Psoas muscle (tissue), 8 donors: ENCODE results near the gene COBLL1. TPM values are rescaled to one million over a fixed set of nuclear protein-coding genes. Genes with fewer than 3 reads are reported as not detected.

ENCODE experiments used
- ATAC-seq, 4 donors: fragments of 200-7000 bp; cut with Tn5 transposase; one replicate each; pipeline ENCODE4 v1.9.1; 2020; ENCODE audit warnings: moderate library complexity in 3 of 4, mild to moderate bottlenecking in 2 of 4
- DNase-seq, 2 donors: peaks; one replicate each; pipeline ENCODE4 v3.0.0-alpha.2; 2020
- H3K27ac ChIP-seq: fragments of 200-600 bp; one replicate; pipeline ENCODE4 v1.8.0; 2022
- H3K27me3 ChIP-seq, 3 donors: fragments of 200-600 bp in 1 of 3; one replicate each; pipeline versions ENCODE4 v1.6.1 to v1.8.0; 2013 to 2022; ENCODE audit warnings: low read length in 2 of 3, mild to moderate bottlenecking in 2 of 3, moderate library complexity in 1 of 3; ENCODE audit not compliant: insufficient read depth in 3 of 3
- H3K36me3 ChIP-seq, 2 donors: fragments of 200-600 bp in 1 of 2; one replicate each; pipeline versions ENCODE4 v1.6.1 to v1.8.0; 2013 to 2022; ENCODE audit warnings: low read depth in 1 of 2, mild to moderate bottlenecking in 1 of 2, moderate library complexity in 1 of 2; ENCODE audit not compliant: insufficient read depth in 1 of 2
- H3K4me1 ChIP-seq: fragments of 200-600 bp; one replicate; pipeline ENCODE4 v1.8.0; 2022
- H3K4me3 ChIP-seq: fragments of 200-600 bp; one replicate; pipeline ENCODE4 v1.8.0; 2022; ENCODE audit warnings: mild to moderate bottlenecking
- H3K9me3 ChIP-seq: fragments of 200-600 bp; one replicate; pipeline ENCODE4 v1.8.0; 2022
- WGBS, 3 donors: extraction: QIAGEN DNeasy Blood & Tissue Kit; methylation state at CpG; one replicate each; pipeline versions ENCODE4 v1.1.6 to v1.1.7; 2013; 5-methylcytosine and 5-hydroxymethylcytosine counted together
- intact Hi-C, 2 donors: fragments of 100-400 bp; cut with DNase I; formaldehyde crosslinking; loops; one replicate each; pipeline versions ENCODE4 v1.11.0 to v1.14.2; 2022
- polyA plus RNA-seq, 3 donors: library from polyadenylated mRNA; stranded (reverse); fragments of 200-250 nt; gene quantifications; one replicate each; pipeline ENCODE4 v1.2.3, GENCODE V29; 2013
- total RNA-seq, 4 donors: library from RNA; stranded (reverse); fragmentation: NEBNext Ultra II Directional in 2 of 4; extraction: Animal tissue kit (Norgen Biotek cat#: 25700) in 2 of 4; gene quantifications; one replicate each; pipeline versions ENCODE4 v1.2.1 to v1.2.4, GENCODE V29; 2021 to 2023
- TF ChIP-seq, protein P1 (sequence below): fragments of 200-600 bp; IDR thresholded peaks from one replicate; pipeline ENCODE4 v1.8.0; 2022; ENCODE audit warnings: antibody characterized with exemption
- donor health status: healthy with polysubstance abuse.
- donor health status: DM: no; HTN: no; CAD: no; lungs with moderate emphysema.
- donor health status: Bipolar disorder and iron deficiency.
- donor health status: healthy.
- donor health status: DM: yes; HTN: yes; CAD: no.
- donor health status: DM: no; HTN: no; CAD: no.
- donor health status: DM: no; HTN: no; CAD: no.
- donor health status: DM: yes; HTN: yes; CAD: no.

COBLL1 gene
- total and polyA plus RNA-seq, 7 donors, result 1.5 to 6.1 (median 3.4) TPM

GRCh38 chr2:164859251-164859818, 17.7 kb upstream of the COBLL1 start:
- no peak overlapping the region for H3K27ac ChIP-seq
- no peaks in the 10 kb centered on the region for H3K27me3 ChIP-seq
- H3K36me3 ChIP-seq, result no peaks in the 10 kb centered on the region
- H3K4me3 ChIP-seq, result no peak overlapping the region
- intact Hi-C loops, result no loop called here
- H3K9me3 ChIP-seq, result no peaks in the 10 kb centered on the region
- WGBS, 3 donors, result 36 to 48% (median 43%) methylated on average over 2 of the region's 2 CpGs
- ATAC-seq (no peak), DNase-seq (no peak)
- no peaks in the 10 kb centered on the region for H3K4me1 ChIP-seq
- TF ChIP-seq, protein P1, sequence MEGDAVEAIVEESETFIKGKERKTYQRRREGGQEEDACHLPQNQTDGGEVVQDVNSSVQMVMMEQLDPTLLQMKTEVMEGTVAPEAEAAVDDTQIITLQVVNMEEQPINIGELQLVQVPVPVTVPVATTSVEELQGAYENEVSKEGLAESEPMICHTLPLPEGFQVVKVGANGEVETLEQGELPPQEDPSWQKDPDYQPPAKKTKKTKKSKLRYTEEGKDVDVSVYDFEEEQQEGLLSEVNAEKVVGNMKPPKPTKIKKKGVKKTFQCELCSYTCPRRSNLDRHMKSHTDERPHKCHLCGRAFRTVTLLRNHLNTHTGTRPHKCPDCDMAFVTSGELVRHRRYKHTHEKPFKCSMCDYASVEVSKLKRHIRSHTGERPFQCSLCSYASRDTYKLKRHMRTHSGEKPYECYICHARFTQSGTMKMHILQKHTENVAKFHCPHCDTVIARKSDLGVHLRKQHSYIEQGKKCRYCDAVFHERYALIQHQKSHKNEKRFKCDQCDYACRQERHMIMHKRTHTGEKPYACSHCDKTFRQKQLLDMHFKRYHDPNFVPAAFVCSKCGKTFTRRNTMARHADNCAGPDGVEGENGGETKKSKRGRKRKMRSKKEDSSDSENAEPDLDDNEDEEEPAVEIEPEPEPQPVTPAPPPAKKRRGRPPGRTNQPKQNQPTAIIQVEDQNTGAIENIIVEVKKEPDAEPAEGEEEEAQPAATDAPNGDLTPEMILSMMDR, result no peak

DNA sequence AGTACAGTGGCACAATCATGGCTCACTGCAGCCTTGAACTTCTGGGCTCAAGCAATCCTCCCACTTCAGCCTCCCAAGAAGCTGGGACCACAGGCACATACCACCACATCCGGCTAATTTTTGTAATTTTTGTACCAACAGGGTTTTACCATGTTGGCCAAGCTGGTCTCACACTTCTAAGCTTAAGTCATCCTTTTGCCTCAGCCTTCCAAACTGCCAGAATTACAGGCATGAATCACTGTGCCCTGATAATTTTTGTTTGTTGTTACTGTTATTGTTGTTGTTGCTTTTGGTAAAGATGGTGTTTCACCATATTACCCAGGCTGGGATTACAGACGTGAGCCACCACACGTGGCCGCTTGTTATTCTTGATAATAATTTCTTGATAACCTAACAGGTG, 10.5 kb upstream of the COBLL1 start:
- H3K27me3 ChIP-seq, result no peaks in the 10 kb centered on the region

GRCh38 chr2:164850235-164850634, 8.6 kb upstream of the COBLL1 start:
- 71 to 77% (median 71%) methylated on average over 4 of the region's 4 CpGs for WGBS, 3 donors
- ATAC-seq (no peak), DNase-seq (no peak)
- H3K4me3 ChIP-seq, result no peak overlapping the region
- no peaks in the 10 kb centered on the region for H3K36me3 ChIP-seq
- no peaks in the 10 kb centered on the region for H3K4me1 ChIP-seq
- TF ChIP-seq, protein P1, result no peak
- no peaks in the 10 kb centered on the region for H3K9me3 ChIP-seq
- no peaks in the 10 kb centered on the region for H3K27me3 ChIP-seq
- intact Hi-C loops, result no loop called here
- H3K27ac ChIP-seq, result no peak overlapping the region

More for the DNA sequence above, 10.5 kb upstream of the COBLL1 start:
- intact Hi-C loops, result no loop called here
- no peaks in the 10 kb centered on the region for H3K9me3 ChIP-seq
- ATAC-seq (no peak), DNase-seq (no peak)
- 89 to 97% (median 89%) methylated on average over 4 of the region's 4 CpGs for WGBS, 3 donors
- H3K4me1 ChIP-seq, result no peaks in the 10 kb centered on the region
- no peak overlapping the region for H3K27ac ChIP-seq
- no peak overlapping the region for H3K4me3 ChIP-seq
- TF ChIP-seq, protein P1, result no peak
- no peaks in the 10 kb centered on the region for H3K36me3 ChIP-seq

DNA sequence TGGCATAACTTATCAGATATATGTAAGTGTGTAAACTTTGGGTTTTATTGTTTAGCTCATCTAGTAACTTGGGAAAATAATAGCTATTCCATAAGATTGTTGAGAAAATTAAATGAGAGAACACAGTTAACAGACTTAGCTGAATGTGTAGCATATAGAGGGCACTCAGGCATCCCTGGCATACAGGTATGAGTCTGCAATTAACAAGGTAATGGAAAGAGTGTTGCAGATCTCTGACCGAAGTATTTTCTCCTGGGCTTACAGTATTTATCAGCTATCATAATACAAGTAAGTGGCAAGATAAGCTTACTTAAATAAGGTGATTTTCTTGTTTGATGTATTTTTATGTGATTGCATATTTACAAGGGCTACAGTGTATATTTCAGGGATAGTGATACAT, 7.9 kb upstream of the COBLL1 start:
- intact Hi-C loops, result loop anchor here in 1 of 2 donors (10.0 kb wide), 1 partner anchor 115 kb away; no protein-coding TSS in a partner anchor
- Histone ChIP-seq H3K4me3 (no peak overlapping the region), H3K27ac (no peak overlapping the region), H3K9me3 (no peaks in the 10 kb centered on the region), H3K36me3 (no peaks in the 10 kb centered on the region), H3K4me1 (no peaks in the 10 kb centered on the region), H3K27me3 (no peaks in the 10 kb centered on the region)
- TF ChIP-seq, protein P1, result no peak
- DNase-seq (no peak), ATAC-seq (no peak)
- WGBS, 3 donors, result 45 to 93% (median 80%) methylated on average over 1 of the region's 1 CpG
